K562 treated with DMSO at 1 percent for 4 hours (cell line): Measurements from ENCODE around the gene C4orf51. TPM values are rescaled to one million over a fixed set of nuclear protein-coding genes. Genes with fewer than 3 reads are reported as not detected.

Experiments used
- total RNA-seq: library from RNA; unstranded; fragments of 300-600 nt; gene quantifications from 2 replicates; pipeline ENCODE4 v1.2.3, GENCODE V29; 2022; ENCODE audit not compliant: insufficient read depth

The C4orf51 gene
- not detected in 2 replicates for total RNA-seq

GRCh38 chr4:145679991-145680455 lies at the start of gene C4orf51:
Gene C4orf51 (plus strand): TSS chr4:145680146. CDS start chr4:145680204, 58 bp downstream.

Other genes starting within 250 kb of the C4orf51 start
- not detected in 2 replicates for gene SMAD1, start 198.3 kb upstream of the C4orf51 start, total RNA-seq
- 1.1 and 1.7 TPM in 2 replicates for gene MMAA, start 60.8 kb upstream of the C4orf51 start, total RNA-seq